Tibial nerve (tissue), 4 donors: ENCODE results near the gene EXD3. TPM values are rescaled to one million over a fixed set of nuclear protein-coding genes. Genes with fewer than 3 reads are reported as not detected.
"Not testable (repeated sequence)": the region's sequence is repeated elsewhere in the genome, so short reads cannot be mapped to it uniquely, and the experiment has no call there.

Experiments
- DNase-seq, 2 donors: peaks; one replicate each; pipeline ENCODE4 v3.0.0-alpha.2; 2019; ENCODE audit warnings: low spot score in 2 of 2
- H3K27ac ChIP-seq, 4 donors: fragments of 200-600 bp; sonication (generic) in 3 of 4; one replicate each; pipeline ENCODE4 v1.5.1; 2017 to 2019; ENCODE audit warnings: mild to moderate bottlenecking in 1 of 4
- H3K27me3 ChIP-seq, 2 donors: fragments of 200-600 bp; sonication (generic) in 1 of 2; one replicate each; pipeline versions ENCODE4 v1.5.1 to v1.6.0; 2017 to 2019
- H3K36me3 ChIP-seq, 3 donors: fragments of 200-600 bp; sonication (generic); one replicate each; pipeline ENCODE4 v1.5.1; 2018 to 2019
- H3K4me1 ChIP-seq, 4 donors: fragments of 200-600 bp; sonication (generic) in 3 of 4; one replicate each; pipeline ENCODE4 v1.5.1; 2017 to 2019
- H3K4me3 ChIP-seq, 4 donors: fragments of 200-600 bp; sonication (generic) in 3 of 4; one replicate each; pipeline ENCODE4 v1.5.1; 2017 to 2019; ENCODE audit warnings: mild to moderate bottlenecking in 1 of 4, moderate library complexity in 1 of 4
- H3K9me3 ChIP-seq, 4 donors: fragments of 200-600 bp; sonication (generic) in 3 of 4; one replicate each; pipeline ENCODE4 v1.5.1; 2017 to 2019
- EP300 ChIP-seq, 2 donors: sonication (generic); formaldehyde crosslinking; IDR thresholded peaks; one replicate each; pipeline ENCODE4 v1.6.1; 2017; ENCODE audit warnings: antibody characterized with exemption in 2 of 2, mild to moderate bottlenecking in 1 of 2
- POLR2A ChIP-seq, 2 donors: fragments of 450-650 bp; IDR thresholded peaks; one replicate each; pipeline ENCODE4 v1.6.1; 2017; ENCODE audit warnings: antibody characterized with exemption in 2 of 2, mild to moderate bottlenecking in 2 of 2, moderate library complexity in 2 of 2
- WGBS, 2 donors: methylation state at CpG; one replicate each; pipeline ENCODE4 v1.1.5; 2018; 5-methylcytosine and 5-hydroxymethylcytosine counted together
- total RNA-seq, 4 donors: library from RNA; depleted of rRNA; stranded (reverse); fragments of >200 nt; gene quantifications; one replicate each; pipeline ENCODE4 v1.1.0, GENCODE V29; 2016
- TF ChIP-seq, protein P1 (sequence below), 5 experiments: fragments of 200-600 bp in 3 of 5; fragments of 450-650 bp in 2 of 5; sonication (generic) in 3 of 5; IDR thresholded peaks; one replicate each; pipeline ENCODE4 v1.5.1; 2016 to 2019; ENCODE audit warnings: antibody characterized with exemption in 5 of 5, mild to moderate bottlenecking in 3 of 5, moderate library complexity in 2 of 5

EXD3 gene
- total RNA-seq, 4 donors from 2014 or later, result 27.6 to 99.9 (median 55.2) TPM

DNA sequence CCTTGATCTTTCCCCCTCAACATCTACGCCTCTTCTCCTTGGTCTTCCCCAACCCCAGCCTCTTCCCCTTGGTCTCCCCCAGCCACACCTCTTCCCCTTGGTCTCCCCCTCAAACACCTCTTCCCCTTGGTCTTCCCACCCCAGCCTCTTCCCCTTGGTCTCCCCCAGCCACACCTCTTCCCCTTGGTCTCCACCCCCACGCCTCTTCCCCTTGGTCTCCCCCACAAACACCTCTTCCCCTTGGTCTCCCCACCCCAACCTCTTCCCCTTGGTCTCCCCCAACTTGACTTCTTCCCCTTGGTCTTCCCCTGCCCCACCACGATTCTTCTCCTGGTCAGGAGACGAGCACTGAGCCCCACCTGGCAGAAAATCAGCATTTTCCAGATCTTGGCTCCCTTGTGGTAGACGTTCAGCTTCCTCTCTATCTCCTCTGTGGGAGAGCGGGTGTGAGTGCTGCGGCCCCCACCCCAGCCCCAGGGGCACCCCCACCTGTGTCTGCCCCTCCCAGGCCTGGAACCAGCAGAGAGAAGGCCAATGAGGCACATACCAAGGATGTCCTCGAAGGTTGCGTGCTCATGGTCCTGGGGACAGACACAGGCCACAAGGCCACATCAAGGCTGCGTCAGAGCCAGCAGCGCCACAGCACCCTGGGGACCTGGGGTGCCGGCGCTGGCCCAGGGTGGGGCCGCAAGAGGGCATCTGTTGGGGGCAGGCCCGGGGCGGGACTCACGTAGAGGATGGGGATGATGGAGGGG, 29.2 kb upstream of the EXD3 start:
- Histone ChIP-seq H3K4me1 (peaks cover 0 to 40% (median 28%) of the 10 kb centered on the region in 4 donors), H3K9me3 (no peaks in the 10 kb centered on the region), H3K27ac (no peak overlapping the region), H3K4me3 (no peak overlapping the region), H3K36me3 (peaks cover 2 to 65% (median 4%) of the 10 kb centered on the region in 3 donors), H3K27me3 (no peaks in the 10 kb centered on the region)
- WGBS, 2 donors, result 90 to 94% methylated on average over 15 to 17 of the region's 17 CpGs
- no peak for TF ChIP-seq EP300 (IDR thresholded peaks at IDR 0.05)
- TF ChIP-seq, protein P1, sequence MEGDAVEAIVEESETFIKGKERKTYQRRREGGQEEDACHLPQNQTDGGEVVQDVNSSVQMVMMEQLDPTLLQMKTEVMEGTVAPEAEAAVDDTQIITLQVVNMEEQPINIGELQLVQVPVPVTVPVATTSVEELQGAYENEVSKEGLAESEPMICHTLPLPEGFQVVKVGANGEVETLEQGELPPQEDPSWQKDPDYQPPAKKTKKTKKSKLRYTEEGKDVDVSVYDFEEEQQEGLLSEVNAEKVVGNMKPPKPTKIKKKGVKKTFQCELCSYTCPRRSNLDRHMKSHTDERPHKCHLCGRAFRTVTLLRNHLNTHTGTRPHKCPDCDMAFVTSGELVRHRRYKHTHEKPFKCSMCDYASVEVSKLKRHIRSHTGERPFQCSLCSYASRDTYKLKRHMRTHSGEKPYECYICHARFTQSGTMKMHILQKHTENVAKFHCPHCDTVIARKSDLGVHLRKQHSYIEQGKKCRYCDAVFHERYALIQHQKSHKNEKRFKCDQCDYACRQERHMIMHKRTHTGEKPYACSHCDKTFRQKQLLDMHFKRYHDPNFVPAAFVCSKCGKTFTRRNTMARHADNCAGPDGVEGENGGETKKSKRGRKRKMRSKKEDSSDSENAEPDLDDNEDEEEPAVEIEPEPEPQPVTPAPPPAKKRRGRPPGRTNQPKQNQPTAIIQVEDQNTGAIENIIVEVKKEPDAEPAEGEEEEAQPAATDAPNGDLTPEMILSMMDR (IDR thresholded peaks at IDR 0.05), result no peak
- DNase-seq, result no peak

DNA sequence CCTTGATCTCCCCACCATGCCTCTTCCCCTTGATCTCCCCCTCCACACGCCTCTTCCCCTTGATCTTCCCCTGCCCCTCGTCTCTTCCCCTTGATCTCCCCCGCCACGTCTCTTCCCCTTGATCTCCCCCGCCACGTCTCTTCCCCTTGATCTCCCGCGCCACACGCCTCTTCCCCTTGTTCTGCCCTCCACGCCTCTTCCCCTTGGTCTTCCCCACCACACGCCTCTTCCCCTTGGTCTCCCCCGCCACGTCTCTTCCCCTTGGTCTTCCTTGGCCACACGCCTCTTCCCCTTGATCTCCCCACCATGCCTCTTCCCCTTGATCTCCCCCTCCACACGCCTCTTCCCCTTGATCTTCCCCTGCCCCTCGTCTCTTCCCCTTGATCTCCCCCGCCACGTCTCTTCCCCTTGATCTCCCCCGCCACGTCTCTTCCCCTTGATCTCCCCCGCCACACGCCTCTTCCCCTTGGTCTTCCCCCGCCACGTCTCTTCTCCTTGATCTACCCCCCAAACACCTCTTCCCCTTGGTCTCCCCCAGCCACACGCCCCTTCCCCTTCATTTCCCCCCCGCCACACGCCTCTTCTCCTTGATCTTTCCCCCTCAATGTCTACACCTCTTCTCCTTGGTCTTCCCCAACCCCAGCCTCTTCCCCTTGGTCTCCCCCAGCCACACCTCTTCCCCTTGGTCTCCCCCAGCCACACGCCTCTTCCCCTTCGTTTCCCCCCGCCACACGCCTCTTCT, 28.5 kb upstream of the EXD3 start:
- not testable (repeated sequence) for H3K9me3 ChIP-seq, H3K4me3 ChIP-seq, H3K27ac ChIP-seq, DNase-seq, H3K27me3 ChIP-seq
- 74 to 94% methylated on average over 6 to 7 of the region's 31 CpGs for WGBS, 2 donors
- peaks cover 0 to 40% (median 28%) of the 10 kb centered on the region in 4 donors for H3K4me1 ChIP-seq
- H3K36me3 ChIP-seq, result peaks cover 0 to 57% (median 2%) of the 10 kb centered on the region in 3 donors

DNA sequence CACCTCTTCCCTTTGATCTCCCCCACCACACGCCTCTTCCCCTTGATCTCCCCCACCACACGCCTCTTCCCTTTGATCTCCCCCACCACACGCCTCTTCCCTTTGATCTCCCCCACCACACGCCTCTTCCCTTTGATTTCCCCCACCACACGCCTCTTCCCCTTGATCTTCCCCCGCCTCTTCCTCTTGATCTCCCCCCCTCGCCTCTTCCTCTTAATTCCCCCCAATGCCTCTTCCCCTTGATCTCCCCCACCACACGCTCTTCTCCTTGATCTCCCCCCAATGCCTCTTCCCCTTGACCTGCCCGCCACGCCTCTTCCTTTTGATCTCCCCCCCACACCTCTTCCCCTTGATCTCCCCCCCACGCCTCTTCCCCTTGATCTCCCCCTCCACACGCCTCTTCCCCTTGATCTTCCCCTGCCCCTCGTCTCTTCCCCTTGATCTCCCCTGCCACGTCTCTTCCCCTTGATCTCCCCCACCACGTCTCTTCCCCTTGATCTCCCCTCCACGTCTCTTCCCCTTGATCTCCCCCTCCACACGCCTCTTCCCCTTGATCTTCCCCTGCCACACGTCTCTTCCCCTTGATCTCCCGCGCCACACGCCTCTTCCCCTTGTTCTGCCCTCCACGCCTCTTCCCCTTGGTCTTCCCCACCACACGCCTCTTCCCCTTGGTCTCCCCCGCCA, 27.7 kb upstream of the EXD3 start:
- WGBS, 2 donors, result 81 to 83% methylated on average over 17 to 21 of the region's 24 CpGs
- H3K9me3 ChIP-seq, H3K4me3 ChIP-seq, H3K27me3 ChIP-seq, DNase-seq, H3K27ac ChIP-seq: not testable (repeated sequence)
- H3K36me3 ChIP-seq, result peaks cover 0 to 51% (median 2%) of the 10 kb centered on the region in 3 donors
- H3K4me1 ChIP-seq, result peaks cover 0 to 40% (median 27%) of the 10 kb centered on the region in 4 donors

DNA sequence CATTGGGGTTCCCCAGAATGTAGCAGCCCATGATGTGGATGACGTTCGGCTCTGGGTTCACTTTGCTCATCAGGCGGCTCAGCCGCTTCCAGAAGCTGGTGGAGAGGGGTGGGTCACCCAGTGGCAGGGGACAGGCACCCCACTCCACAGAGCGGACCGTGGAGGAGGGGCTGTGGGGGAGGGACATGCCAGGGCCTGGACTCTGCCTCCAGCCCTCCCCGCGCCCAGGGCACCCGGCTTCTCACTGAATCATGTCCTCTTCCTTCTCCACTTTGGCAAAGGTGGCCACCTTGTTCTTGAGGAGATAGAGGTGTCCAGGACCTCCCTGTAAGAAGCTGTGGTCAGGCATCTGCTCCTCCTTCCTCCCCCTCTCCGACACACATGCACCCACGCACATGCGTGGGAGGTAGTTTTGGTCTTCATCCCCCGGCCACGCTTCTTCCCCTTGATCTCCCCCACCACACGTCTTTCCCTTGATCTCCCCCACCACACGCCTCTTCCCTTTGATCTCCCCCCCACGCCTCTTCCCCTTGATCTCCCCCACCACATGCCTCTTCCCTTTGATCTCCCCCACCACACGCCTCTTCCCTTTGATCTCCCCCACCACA, 27.1 kb upstream of the EXD3 start:
- no peaks in the 10 kb centered on the region for H3K9me3 ChIP-seq
- H3K4me1 ChIP-seq, result peaks cover 0 to 40% (median 23%) of the 10 kb centered on the region in 4 donors
- peaks cover 0 to 44% (median 2%) of the 10 kb centered on the region in 3 donors for H3K36me3 ChIP-seq
- 79 to 85% methylated on average over 17 to 18 of the region's 18 CpGs for WGBS, 2 donors
- no peak overlapping the region for H3K27ac ChIP-seq
- H3K4me3 ChIP-seq, result no peak overlapping the region
- no peak for DNase-seq
- H3K27me3 ChIP-seq, result no peaks in the 10 kb centered on the region
- TF ChIP-seq POLR2A (IDR thresholded peaks at IDR 0.05), result no peak
- no peak for TF ChIP-seq EP300 (IDR thresholded peaks at IDR 0.05)
- TF ChIP-seq, protein P1 (IDR thresholded peaks at IDR 0.05), result no peak

DNA sequence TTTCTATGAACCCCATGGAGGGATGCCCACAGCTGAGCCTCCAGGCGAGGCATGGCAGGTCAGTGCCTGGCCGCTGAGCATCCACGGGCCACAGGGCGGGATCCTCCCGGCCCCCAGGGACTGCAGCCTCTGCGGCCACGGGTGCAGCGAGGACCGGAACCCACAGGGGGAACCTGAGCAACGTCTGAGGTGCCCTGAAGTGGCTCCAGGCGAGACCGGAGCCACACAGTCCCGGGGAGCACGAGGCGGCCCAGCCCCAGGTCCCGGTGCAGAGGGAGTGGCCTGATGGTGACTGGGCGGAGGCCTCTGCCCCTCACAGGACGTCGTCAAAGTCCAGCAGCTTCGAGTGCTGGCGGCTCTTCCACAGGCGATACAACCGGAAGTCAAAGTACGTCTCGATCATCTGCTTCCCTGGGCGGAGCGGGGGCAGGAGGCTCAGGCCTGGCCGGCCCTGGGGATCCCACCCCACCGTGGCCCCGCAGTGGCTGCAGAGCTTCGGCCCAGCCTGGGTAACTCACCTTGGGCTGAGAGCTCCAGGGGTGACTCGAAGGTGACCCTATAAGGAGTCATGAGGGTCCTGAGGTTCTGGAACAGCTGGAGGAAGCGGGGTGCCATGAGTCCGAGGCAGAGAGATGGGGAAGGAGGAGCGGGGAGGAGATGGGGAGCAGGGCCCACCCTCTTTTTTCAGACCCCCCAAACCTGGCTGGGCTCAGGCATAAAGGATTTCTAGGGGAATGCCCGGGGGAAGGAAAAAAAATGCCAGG, 26.3 kb upstream of the EXD3 start:
- 84 to 85% methylated on average over 24 to 31 of the region's 36 CpGs for WGBS, 2 donors
- Histone ChIP-seq H3K9me3 (no peaks in the 10 kb centered on the region), H3K4me1 (peaks cover 0 to 34% (median 15%) of the 10 kb centered on the region in 4 donors), H3K4me3 (no peak overlapping the region), H3K27ac (no peak overlapping the region), H3K36me3 (peaks cover 0 to 42% (median 2%) of the 10 kb centered on the region in 3 donors), H3K27me3 (no peaks in the 10 kb centered on the region)
- DNase-seq, result no peak
- no peak for TF ChIP-seq EP300 (IDR thresholded peaks at IDR 0.05)
- no peak for TF ChIP-seq POLR2A (IDR thresholded peaks at IDR 0.05)
- TF ChIP-seq, protein P1 (IDR thresholded peaks at IDR 0.05), result no peak
